ENCODE results near the gene KLF13. TPM values are rescaled to one million over a fixed set of nuclear protein-coding genes. Genes with fewer than 3 reads are reported as not detected.
A peak's percentile ranks its signal among the peaks of the same experiment; 100 is the strongest.

KLF13 gene
- total RNA-seq (2021; fragmentation: NEBNext Ultra II Directional; extraction: Animal tissue kit (Norgen Biotek cat#: 25700)) = 10 to 100 TPM; 22.5 to 29.1 (median 23.5) TPM
- long read RNA-seq, full-length matches to known transcripts = 1 of 2 reads
- long read RNA-seq, partial matches to known transcripts = 1 of 2 reads
- long read RNA-seq, other reads (novel, unspliced or antisense) = 0 of 2 reads

GRCh38 chr15:31326156-31326874 lies at the start of gene KLF13:
KLF13 (plus strand) TSS chr15:31326835; CDS start chr15:31327213, 378 bp downstream.
- Mint-ChIP-seq H3K27me3 (ENCODE audit: insufficient read depth) (peaks cover 11% of the 10 kb centered on the region; the same call in 1 of the 2 replicates), H3K4me3 (peak within 1 kb of the TSS; percentile 84), H3K9me3 (no peaks in the 10 kb centered on the region), H3K4me1 (ENCODE audit: low read depth) (peaks cover 23% of the 10 kb centered on the region), H3K36me3 (ENCODE audit: low read depth) (peaks cover 3% of the 10 kb centered on the region; the same call in 1 of the 2 replicates), H3K27ac (peak within 1 kb of the TSS; percentile 84)
- no peak; the same call in 1 of the 2 replicates for TF ChIP-seq CTCF (IDR thresholded peaks at IDR 0.05)
- peak; percentile 94 for DNase-seq

- Mint-ChIP-seq H3K27me3 (ENCODE audit: insufficient read depth) (peaks cover 30% of the 10 kb centered on the region), H3K4me3 (no peak overlapping the region), H3K27ac (no peak overlapping the region), H3K9me3 (no peaks in the 10 kb centered on the region), H3K36me3 (ENCODE audit: low read depth) (no peaks in the 10 kb centered on the region), H3K4me1 (ENCODE audit: low read depth) (no peaks in the 10 kb centered on the region)
- no peak for TF ChIP-seq CTCF (IDR thresholded peaks at IDR 0.05)
- DNase-seq = no peak
These were observed 49.1 kb upstream of the KLF13 start for GRCh38 chr15:31277335-31278060.

- H3K36me3 Mint-ChIP-seq (ENCODE audit: low read depth) = no peaks in the 10 kb centered on the region
- TF ChIP-seq CTCF (IDR thresholded peaks at IDR 0.05) = no peak
- H3K27ac Mint-ChIP-seq = no peak overlapping the region
- H3K27me3 Mint-ChIP-seq (ENCODE audit: insufficient read depth) = peaks cover 34% of the 10 kb centered on the region
- H3K4me1 Mint-ChIP-seq (ENCODE audit: low read depth) = no peaks in the 10 kb centered on the region
- DNase-seq = no peak
- H3K4me3 Mint-ChIP-seq = no peak overlapping the region
- no peaks in the 10 kb centered on the region for H3K9me3 Mint-ChIP-seq
These were observed 48.6 kb upstream of the KLF13 start for GRCh38 chr15:31278061-31278445.

GRCh38 chr15:31278544-31279220 lies 48.0 kb upstream of the KLF13 start:
- H3K4me3 Mint-ChIP-seq = no peak overlapping the region
- H3K36me3 Mint-ChIP-seq (ENCODE audit: low read depth) = no peaks in the 10 kb centered on the region
- H3K4me1 Mint-ChIP-seq (ENCODE audit: low read depth) = no peaks in the 10 kb centered on the region
- no peak for DNase-seq
- H3K27ac Mint-ChIP-seq = no peak overlapping the region
- no peak for TF ChIP-seq CTCF (IDR thresholded peaks at IDR 0.05)
- no peaks in the 10 kb centered on the region for H3K9me3 Mint-ChIP-seq
- peaks cover 38% of the 10 kb centered on the region for H3K27me3 Mint-ChIP-seq (ENCODE audit: insufficient read depth)

GRCh38 chr15:31279221-31280045 lies 47.2 kb upstream of the KLF13 start:
- TF ChIP-seq CTCF (IDR thresholded peaks at IDR 0.05) = no peak
- H3K27ac Mint-ChIP-seq = no peak overlapping the region
- H3K36me3 Mint-ChIP-seq (ENCODE audit: low read depth) = no peaks in the 10 kb centered on the region
- no peaks in the 10 kb centered on the region for H3K4me1 Mint-ChIP-seq (ENCODE audit: low read depth)
- DNase-seq = no peak
- H3K4me3 Mint-ChIP-seq = no peak overlapping the region
- no peaks in the 10 kb centered on the region for H3K9me3 Mint-ChIP-seq
- H3K27me3 Mint-ChIP-seq (ENCODE audit: insufficient read depth) = peaks cover 38% of the 10 kb centered on the region
